HG02588 (cell line): ENCODE measurements around the gene EXOC4.

Experiments used
- ATAC-seq: cut with Tn5 transposase; IDR thresholded peaks from one replicate; pipeline ENCODE4 v1.9.1; 2021; ENCODE audit warnings: mild to moderate bottlenecking, moderate library complexity; ENCODE audit not compliant: unreplicated experiment

EXOC4 gene

GRCh38 chr7:133741078-133741477, 488.2 kb downstream of the EXOC4 start:
- no peak for ATAC-seq

GRCh38 chr7:133741703-133742102, 488.8 kb downstream of the EXOC4 start:
- ATAC-seq, result no peak

DNA sequence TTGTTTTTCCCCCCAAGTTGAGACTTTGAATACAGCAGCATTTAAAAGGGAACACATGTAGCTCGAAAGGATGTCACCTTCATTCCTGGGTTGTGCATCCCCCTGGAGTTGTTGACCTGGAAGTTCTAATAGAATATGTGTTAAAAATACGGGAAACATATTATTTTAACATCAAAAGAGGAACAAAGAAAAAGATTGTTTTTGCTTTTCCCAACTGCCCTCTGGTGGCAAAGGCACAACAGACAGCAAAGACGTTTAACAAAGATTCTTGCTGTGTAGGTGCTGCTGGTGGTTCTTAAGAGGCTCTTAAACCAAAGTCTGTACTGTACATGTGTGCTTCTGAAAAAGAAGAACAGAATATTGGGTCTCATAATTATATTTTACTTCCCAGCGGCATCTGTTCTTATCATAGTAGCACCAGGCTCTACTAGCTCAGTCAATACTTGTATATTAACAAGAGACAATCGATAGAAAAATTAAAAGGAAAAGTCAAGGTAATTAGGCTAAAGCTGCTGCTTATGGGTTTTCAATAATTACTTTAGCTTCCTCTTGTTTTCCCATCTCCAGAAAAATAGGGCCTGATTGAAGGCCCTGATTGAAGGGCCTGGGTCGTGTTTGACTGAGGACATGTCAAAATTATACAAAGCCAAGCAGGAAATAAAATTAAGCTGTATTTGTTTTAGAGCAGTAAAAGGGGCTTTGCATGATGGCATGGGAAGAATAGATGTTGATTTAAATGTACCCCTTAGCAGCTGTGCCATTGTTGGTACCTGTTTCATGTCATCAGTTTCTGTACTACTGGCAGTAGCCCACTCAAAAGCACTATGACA, 490.0 kb downstream of the EXOC4 start:
- no peak for ATAC-seq

DNA sequence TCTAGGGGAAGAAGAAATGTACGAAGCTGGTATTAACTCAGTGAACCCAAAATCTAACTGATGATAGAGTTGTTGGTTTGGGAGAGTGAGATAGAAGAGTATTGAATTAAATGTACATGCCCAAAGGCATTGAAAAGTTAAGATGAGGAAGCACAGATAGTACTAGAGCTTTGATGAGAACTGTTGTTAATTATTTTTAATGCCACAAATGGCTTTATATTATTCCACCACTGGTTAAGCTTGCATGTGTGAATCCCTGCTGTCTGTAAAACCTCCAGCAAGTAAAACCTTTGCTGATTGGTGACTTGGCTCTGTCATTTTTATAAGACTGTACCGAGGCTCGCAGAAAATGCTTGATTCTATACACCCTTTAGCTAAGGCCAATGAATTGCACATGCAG, 491.6 kb downstream of the EXOC4 start:
- ATAC-seq, result no peak

DNA sequence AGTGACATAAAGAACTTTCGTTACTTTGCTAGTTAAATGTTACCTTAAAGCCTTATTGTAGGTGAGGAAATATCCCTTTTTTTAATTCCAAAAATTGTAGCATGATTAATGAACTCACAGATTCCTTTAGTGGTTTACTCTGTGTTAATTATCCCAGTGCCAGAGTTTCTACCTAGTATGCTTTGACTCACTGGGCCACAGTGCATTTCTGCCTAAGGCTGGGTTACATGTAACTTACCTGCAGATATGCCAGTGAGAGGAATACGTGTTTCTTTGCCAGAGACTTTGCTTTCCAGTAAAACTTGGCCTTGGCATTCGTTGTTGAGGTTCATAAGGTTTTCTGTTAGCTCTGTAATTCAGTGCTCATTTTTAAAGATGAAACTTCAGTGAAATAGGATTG, 493.4 kb downstream of the EXOC4 start:
- no peak for ATAC-seq

- no peak for ATAC-seq
Observed at GRCh38 chr7:133746847-133747246, 494.0 kb downstream of the EXOC4 start.

GRCh38 chr7:133748443-133749407, 495.8 kb downstream of the EXOC4 start:
- ATAC-seq, result no peak

GRCh38 chr7:133750287-133750686, 497.4 kb downstream of the EXOC4 start:
- ATAC-seq, result no peak

DNA sequence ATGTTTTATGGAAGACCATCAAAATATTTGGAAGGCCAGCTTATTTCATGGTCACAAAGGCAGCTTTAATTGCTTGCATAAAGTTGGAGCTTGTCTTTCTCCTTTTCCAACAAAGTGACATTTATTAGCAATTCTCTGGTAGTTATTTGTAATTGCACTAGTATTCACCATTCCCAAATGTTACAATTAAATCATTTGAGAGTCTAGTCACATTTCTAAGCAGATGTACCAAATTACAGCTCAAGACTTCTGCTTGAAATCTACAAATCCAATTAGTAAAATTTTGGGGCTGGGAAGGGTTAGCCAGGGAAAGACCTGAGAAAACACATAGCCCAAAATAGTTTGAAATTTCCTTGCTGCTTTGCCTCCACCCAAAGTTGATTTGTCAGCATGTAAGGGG, 498.2 kb downstream of the EXOC4 start:
- no peak for ATAC-seq

DNA sequence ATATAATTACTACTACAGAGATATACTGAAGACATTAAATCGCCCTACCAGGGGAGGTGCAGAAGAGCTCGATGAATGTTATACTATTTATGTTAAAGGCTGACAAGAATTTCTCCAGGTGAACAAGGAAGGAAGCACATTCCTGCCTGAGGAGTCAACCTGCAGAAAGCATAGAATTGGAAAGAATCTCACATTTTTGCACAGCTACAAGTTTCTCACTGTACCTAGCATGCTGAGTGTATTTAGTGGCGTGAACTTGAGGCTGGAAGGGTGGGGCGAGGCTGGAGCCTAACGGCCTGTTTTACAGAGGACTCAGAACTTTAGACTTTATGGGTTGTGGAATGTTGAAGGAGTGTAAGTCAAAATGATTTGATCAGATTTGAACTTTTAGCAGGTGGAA, 500.6 kb downstream of the EXOC4 start:
- no peak for ATAC-seq

DNA sequence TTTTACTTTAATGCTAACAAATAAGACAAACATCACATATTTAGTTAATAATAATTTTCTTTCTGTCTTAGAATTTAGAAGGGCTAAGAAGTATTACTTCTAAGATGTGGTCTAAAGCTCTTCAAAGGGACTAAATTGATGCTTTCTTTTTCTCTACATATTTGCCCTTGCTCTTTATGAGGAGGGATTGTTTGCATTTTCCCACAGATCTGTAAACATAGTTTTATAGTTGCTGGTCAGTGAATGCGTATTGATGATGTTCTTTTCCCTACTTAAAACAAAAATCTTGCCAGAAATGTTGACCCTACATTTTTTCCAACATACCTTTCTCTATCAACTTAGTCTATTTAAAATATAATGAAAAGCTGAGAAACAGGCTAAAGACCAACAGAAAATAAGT, 501.8 kb downstream of the EXOC4 start:
- ATAC-seq, result no peak

GRCh38 chr7:133755901-133756300, 503.0 kb downstream of the EXOC4 start:
- no peak for ATAC-seq

DNA sequence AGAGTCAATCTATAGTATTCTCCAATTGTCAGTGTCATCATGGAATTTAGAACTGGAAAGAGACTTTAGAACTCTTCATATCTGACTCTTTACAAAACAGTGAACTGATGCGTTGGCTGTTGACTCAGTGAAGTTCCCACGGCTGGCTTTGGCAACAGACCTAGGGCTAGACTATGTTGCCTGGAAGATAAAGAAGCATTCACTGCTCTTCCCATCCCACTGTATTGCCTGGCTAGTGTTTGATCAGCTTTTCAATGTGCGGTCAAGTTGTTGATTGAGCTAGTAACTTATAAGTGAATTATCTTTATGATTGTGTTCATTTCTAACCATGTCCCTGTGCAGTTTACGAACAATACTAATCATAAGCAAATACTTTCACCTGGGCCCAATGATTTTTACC, 508.6 kb downstream of the EXOC4 start:
- no peak for ATAC-seq

DNA sequence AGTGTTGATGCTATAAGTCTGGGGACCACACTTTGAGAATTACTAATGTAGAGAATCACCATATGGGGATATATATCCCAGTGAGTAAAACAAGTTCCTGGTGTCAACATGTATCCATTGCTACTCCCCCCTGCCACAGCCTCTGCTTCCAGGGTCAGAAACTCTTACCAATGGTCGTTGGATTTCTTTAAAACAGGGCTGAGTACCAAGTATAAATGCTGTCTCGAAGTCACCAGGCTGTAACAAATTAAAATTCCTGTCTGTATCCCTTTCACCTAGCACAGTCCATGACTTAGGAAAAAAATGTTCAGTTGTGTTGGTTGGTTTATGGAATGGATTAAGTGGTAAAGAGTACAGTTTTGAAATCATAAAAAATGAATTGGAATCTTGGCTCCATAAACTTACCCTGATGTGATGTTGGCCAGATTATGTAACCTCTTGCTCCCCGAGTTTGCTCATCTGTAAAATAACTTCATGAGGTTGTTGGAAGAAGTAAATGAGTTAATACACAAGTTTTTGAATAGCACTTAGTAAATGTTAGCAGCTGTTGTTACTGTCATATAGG, 510.3 kb downstream of the EXOC4 start:
- ATAC-seq, result no peak

DNA sequence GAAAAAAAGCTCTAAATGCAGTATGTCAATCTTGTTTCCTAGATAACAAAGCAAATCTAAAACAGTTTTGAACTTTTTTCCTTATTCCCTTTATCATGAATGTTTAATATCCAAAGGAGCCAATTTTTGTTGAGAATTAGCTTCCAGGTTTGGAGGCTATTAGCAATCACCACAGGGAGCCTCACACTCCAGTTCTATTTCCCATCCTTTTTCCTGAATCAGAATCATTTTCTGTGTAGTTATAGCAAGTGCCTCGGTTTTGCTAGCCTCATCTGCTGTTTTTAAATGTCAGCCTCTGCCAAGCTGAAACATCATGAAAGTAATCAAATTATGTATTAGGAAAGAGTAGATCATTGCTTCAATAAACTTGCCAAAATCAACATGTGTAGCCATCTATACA, 516.8 kb downstream of the EXOC4 start:
- ATAC-seq, result no peak

DNA sequence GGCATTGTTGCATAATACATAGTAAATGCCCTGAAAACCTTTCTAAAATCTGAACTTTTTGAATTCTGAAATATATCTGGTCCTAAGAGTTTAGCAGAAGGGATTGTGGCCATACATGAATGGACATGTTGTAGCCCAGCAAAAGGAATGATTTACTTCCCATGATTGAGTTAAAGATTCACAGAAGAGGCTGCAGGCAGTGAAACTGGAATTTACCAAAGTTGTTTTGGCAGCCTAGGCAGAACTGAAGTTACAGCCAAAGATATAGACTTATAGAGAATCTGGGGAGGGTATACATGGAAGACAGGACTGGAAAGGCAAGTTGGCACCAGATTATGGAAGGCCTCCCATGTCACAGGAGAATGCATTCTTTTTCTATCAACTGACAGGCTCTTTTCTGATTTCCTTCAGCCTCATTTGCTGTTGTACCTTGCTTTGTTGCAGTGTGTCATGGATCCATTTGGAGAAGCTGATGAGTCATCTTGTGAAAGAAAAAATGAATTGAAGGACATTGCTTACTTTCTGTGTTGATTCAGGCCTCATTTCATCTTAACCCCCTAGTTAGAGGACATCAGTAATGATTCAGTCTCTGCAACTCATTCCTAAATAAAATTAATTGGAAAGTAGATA, 518.1 kb downstream of the EXOC4 start:
- no peak for ATAC-seq

GRCh38 chr7:133771788-133772419, 519.0 kb downstream of the EXOC4 start:
- no peak for ATAC-seq

GRCh38 chr7:133773601-133774000, 520.7 kb downstream of the EXOC4 start:
- ATAC-seq, result no peak

DNA sequence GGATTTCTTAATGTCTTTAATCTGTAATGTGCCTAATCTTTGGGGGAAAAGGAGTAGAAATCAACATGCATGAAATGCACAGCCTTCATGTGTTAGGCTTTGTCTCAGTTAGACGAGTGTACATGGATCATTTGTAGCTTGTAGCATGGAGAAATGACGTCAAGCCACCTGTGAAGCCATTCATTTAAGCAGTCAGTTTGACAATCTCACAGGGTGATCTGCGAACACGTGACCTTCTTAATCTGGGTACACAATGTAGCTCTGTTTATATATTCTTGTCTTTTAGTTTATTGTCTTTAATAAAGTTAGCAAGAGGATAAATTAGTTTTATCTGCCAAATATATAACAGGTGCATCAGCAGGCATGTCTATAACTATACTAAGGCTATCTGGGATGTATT, 522.3 kb downstream of the EXOC4 start:
- no peak for ATAC-seq

DNA sequence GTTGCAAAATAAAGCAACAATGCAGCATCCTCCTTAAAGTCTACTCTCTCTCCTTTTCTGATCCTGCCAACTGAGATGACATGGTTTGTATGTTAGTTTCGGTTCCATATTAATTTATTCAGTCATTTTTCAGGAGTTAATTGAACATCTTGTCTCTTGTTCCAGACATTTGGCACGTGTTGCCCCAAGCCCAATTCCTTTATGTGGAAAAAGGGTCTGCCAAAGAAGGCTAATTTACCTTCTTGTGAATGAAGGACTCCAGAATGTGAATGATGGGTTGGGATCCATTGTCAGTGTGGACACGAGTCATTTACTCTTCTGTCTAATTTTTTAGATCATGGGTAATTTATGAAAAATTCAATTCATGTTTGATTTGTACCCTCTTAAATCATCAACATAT, 523.4 kb downstream of the EXOC4 start:
- ATAC-seq, result no peak

DNA sequence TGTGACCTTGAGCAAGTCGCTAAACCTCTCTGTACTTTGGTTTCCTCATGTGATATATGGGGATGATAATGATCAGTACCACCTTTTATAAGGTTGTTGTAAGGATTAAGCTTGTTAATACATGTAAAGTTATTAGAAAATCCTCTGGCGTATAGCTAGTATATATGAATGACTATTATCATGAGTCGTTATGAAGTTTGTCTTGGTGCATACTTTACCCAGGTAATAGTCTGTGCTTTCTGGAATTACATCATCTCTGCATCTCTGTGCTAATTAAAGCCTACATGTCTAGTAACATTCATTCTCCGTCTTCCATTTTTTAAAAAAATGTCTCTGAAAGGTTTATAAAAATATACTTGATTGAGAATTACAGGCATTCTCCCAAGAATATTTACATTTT, 524.8 kb downstream of the EXOC4 start:
- no peak for ATAC-seq
